UCSD-AML1 (cell line): Measurements from ENCODE around the gene FBXO27.
"Not testable (repeated sequence)": the region's sequence is repeated elsewhere in the genome, so short reads cannot be mapped to it uniquely, and the experiment has no call there.

Source experiments
- DNase-seq: peaks from one replicate; lab custom pipeline; 2025; ENCODE audit not compliant: unreplicated experiment; lab: John Stamatoyannopoulos, UW

Gene FBXO27

GRCh38 chr19:38989066-38989605 lies 43.2 kb downstream of the FBXO27 start:
- no peak for DNase-seq

GRCh38 chr19:38988627-38989026 lies 43.7 kb downstream of the FBXO27 start:
- DNase-seq: not testable (repeated sequence)

GRCh38 chr19:38987745-38988144 lies 44.6 kb downstream of the FBXO27 start:
- not testable (repeated sequence) for DNase-seq

GRCh38 chr19:38985262-38985661 lies 47.1 kb downstream of the FBXO27 start:
- no peak for DNase-seq

GRCh38 chr19:38980583-38981374 lies 51.6 kb downstream of the FBXO27 start:
- DNase-seq: no peak

- no peak for DNase-seq
Measured at GRCh38 chr19:38979812-38980211, 52.5 kb downstream of the FBXO27 start.

GRCh38 chr19:38978326-38978689 lies 54.0 kb downstream of the FBXO27 start:
- DNase-seq: no peak

- DNase-seq: peak; percentile 29
Measured at GRCh38 chr19:38977445-38978325, 54.7 kb downstream of the FBXO27 start.

- no peak for DNase-seq
Measured at GRCh38 chr19:38975861-38976271, 56.5 kb downstream of the FBXO27 start.

GRCh38 chr19:38975214-38975860 lies 57.0 kb downstream of the FBXO27 start, which contains the start of gene FBXO17:
Gene FBXO17 (minus strand): TSS chr19:38975742. CDS start chr19:38950319, 25,423 bp downstream.
- DNase-seq: no peak

GRCh38 chr19:38974624-38975213 lies 57.6 kb downstream of the FBXO27 start:
- no peak for DNase-seq
